Hematopoietic multipotent progenitor cell treated with erythropoietin and hydrocortisone succinate and interleukin-3 and kit ligand, for 8 days (in vitro differentiated cells): ENCODE data around the gene WNT3.

Experiments
- DNase-seq: peaks from one replicate; pipeline ENCODE4 v3.0.0-alpha.2; 2015

WNT3 gene

GRCh38 chr17:46834846-46835245 lies 16.4 kb upstream of the WNT3 start:
- no peak for DNase-seq

GRCh38 chr17:46833840-46834208 lies 15.3 kb upstream of the WNT3 start:
- DNase-seq, result no peak

GRCh38 chr17:46832945-46833839 lies 14.7 kb upstream of the WNT3 start:
- no peak for DNase-seq

- DNase-seq, result no peak
Measured at GRCh38 chr17:46832331-46832821, 13.9 kb upstream of the WNT3 start.

- DNase-seq, result no peak
Measured at GRCh38 chr17:46831573-46832330, 13.3 kb upstream of the WNT3 start.

GRCh38 chr17:46827274-46827673 lies 8.8 kb upstream of the WNT3 start:
- DNase-seq, result no peak

GRCh38 chr17:46826116-46826515 lies 7.6 kb upstream of the WNT3 start:
- DNase-seq, result no peak

GRCh38 chr17:46823657-46824056 lies 5.2 kb upstream of the WNT3 start:
- no peak for DNase-seq

- DNase-seq, result peak; percentile 17
Measured at GRCh38 chr17:46822388-46822921, 4.0 kb upstream of the WNT3 start.

GRCh38 chr17:46821482-46822387 lies 3.2 kb upstream of the WNT3 start:
- DNase-seq, result no peak

GRCh38 chr17:46820592-46821450 lies 2.3 kb upstream of the WNT3 start:
- no peak for DNase-seq

GRCh38 chr17:46819906-46820351 lies 1.4 kb upstream of the WNT3 start:
- DNase-seq, result no peak

GRCh38 chr17:46818929-46819859 lies 702 bp upstream of the WNT3 start:
- DNase-seq, result peak; percentile 32

GRCh38 chr17:46817901-46818209 lies 637 bp downstream of the WNT3 start:
- no peak for DNase-seq

GRCh38 chr17:46817151-46817900 lies 1.2 kb downstream of the WNT3 start:
- no peak for DNase-seq

GRCh38 chr17:46815474-46816353 lies 2.8 kb downstream of the WNT3 start:
- DNase-seq, result no peak

GRCh38 chr17:46814446-46814845 lies 4.0 kb downstream of the WNT3 start:
- no peak for DNase-seq

- no peak for DNase-seq
Measured at GRCh38 chr17:46813920-46814319, 4.6 kb downstream of the WNT3 start.
